Endothelial cell (in vitro differentiated cells): ENCODE measurements around the gene MIB1. TPM values are rescaled to one million over a fixed set of nuclear protein-coding genes. Genes with fewer than 3 reads are reported as not detected.

ENCODE experiments used
- DNase-seq: peaks from one replicate; pipeline ENCODE4 v3.0.0; 2021; ENCODE audit warnings: low spot score
- H3K27ac Mint-ChIP-seq: one replicate; pipeline ENCODE4 v1.8.0; 2021; ENCODE audit warnings: mixed read lengths, inconsistent platforms; ENCODE audit not compliant: unreplicated experiment
- H3K27me3 Mint-ChIP-seq: one replicate; pipeline ENCODE4 v1.8.0; 2021; ENCODE audit warnings: mild to moderate bottlenecking, moderate library complexity, mixed read lengths, inconsistent platforms; ENCODE audit not compliant: unreplicated experiment
- H3K36me3 Mint-ChIP-seq: one replicate; pipeline ENCODE4 v1.8.0; 2021; ENCODE audit warnings: mild to moderate bottlenecking, low read depth, mixed read lengths, inconsistent platforms; ENCODE audit not compliant: unreplicated experiment
- H3K4me1 Mint-ChIP-seq: one replicate; pipeline ENCODE4 v1.8.0; 2021; ENCODE audit warnings: mild to moderate bottlenecking, mixed read lengths, inconsistent platforms; ENCODE audit not compliant: unreplicated experiment
- H3K4me3 Mint-ChIP-seq: one replicate; pipeline ENCODE4 v1.8.0; 2021; ENCODE audit warnings: mild to moderate bottlenecking, mixed read lengths, inconsistent platforms; ENCODE audit not compliant: unreplicated experiment
- H3K9me3 Mint-ChIP-seq: one replicate; pipeline ENCODE4 v1.8.0; 2021; ENCODE audit warnings: mixed read lengths, inconsistent platforms; ENCODE audit not compliant: unreplicated experiment
- CTCF ChIP-seq: fragments of 200-600 bp; sonication (generic); IDR thresholded peaks from one replicate; pipeline ENCODE4 v1.5.0; 2021; ENCODE audit warnings: antibody characterized with exemption; ENCODE audit not compliant: unreplicated experiment
- total RNA-seq: library from RNA; stranded (reverse); fragmentation: NEBNext Ultra II Directional; extraction: Animal tissue kit (Norgen Biotek cat#: 25700); gene quantifications from one replicate; pipeline ENCODE4 v1.2.1, GENCODE V29; 2021; ENCODE audit not compliant: unreplicated experiment

MIB1 gene
- total RNA-seq, 1 donor from 2014 or later = 62.8 TPM

- Mint-ChIP-seq H3K4me1 (no peaks in the 10 kb centered on the region), H3K36me3 (peaks cover under 1% of the 10 kb centered on the region), H3K9me3 (no peaks in the 10 kb centered on the region), H3K27me3 (no peaks in the 10 kb centered on the region), H3K4me3 (no peak overlapping the region), H3K27ac (no peak overlapping the region)
- DNase-seq = no peak
- TF ChIP-seq CTCF = no peak
These were observed 113.4 kb downstream of the MIB1 start for GRCh38 chr18:21853775-21854552.

- no peak overlapping the region for H3K4me3 Mint-ChIP-seq
- no peaks in the 10 kb centered on the region for H3K9me3 Mint-ChIP-seq
These were observed 114.8 kb downstream of the MIB1 start for GRCh38 chr18:21855432-21855831.

GRCh38 chr18:21857871-21858270 lies 117.3 kb downstream of the MIB1 start:
- H3K36me3 Mint-ChIP-seq = peaks cover 18% of the 10 kb centered on the region
- TF ChIP-seq CTCF = no peak

More at GRCh38 chr18:21855432-21855831, 114.8 kb downstream of the MIB1 start:
- H3K27ac Mint-ChIP-seq = no peak overlapping the region
- no peaks in the 10 kb centered on the region for H3K4me1 Mint-ChIP-seq
- no peaks in the 10 kb centered on the region for H3K27me3 Mint-ChIP-seq
- H3K36me3 Mint-ChIP-seq = peaks cover 4% of the 10 kb centered on the region
- TF ChIP-seq CTCF = no peak
- DNase-seq = no peak

GRCh38 chr18:21858544-21858943 lies 118.0 kb downstream of the MIB1 start:
- Mint-ChIP-seq H3K36me3 (peaks cover 23% of the 10 kb centered on the region), H3K27me3 (no peaks in the 10 kb centered on the region), H3K27ac (no peak overlapping the region)

More at GRCh38 chr18:21857871-21858270, 117.3 kb downstream of the MIB1 start:
- no peak overlapping the region for H3K27ac Mint-ChIP-seq
- H3K4me3 Mint-ChIP-seq = no peak overlapping the region
- H3K9me3 Mint-ChIP-seq = no peaks in the 10 kb centered on the region
- no peak for DNase-seq
- no peaks in the 10 kb centered on the region for H3K4me1 Mint-ChIP-seq
- no peaks in the 10 kb centered on the region for H3K27me3 Mint-ChIP-seq

More at GRCh38 chr18:21858544-21858943, 118.0 kb downstream of the MIB1 start:
- H3K4me1 Mint-ChIP-seq = no peaks in the 10 kb centered on the region
- H3K9me3 Mint-ChIP-seq = no peaks in the 10 kb centered on the region
- TF ChIP-seq CTCF = no peak
- DNase-seq = no peak
- H3K4me3 Mint-ChIP-seq = no peak overlapping the region
